ENCODE data around the gene PER1. TPM values are rescaled to one million over a fixed set of nuclear protein-coding genes. Genes with fewer than 3 reads are reported as not detected.

Gene PER1
- total RNA-seq, 1 donor from 2014 or later, result 40.8 TPM

DNA sequence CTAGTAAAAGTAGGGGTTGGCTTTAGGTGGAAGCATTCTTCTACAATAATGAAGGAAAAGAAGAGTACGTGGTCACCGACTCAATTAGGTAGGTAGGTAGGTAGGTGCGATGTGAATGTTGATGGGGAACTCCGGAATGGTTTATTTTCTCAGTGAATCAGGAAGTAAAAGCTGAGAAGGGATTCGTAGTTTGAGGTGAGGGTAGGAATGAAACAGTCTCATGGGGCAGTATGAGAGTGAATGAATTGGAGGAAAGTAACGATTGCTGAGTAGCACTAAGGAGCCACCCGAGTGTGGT lies 13.9 kb downstream of the PER1 start:
- peaks cover 10% of the 10 kb centered on the region for H3K27me3 Mint-ChIP-seq
- H3K36me3 Mint-ChIP-seq (ENCODE audit: insufficient read depth), result peaks cover 8% of the 10 kb centered on the region
- DNase-seq (ENCODE audit: low spot score, unreplicated experiment), result no peak
- H3K4me3 Mint-ChIP-seq (ENCODE audit: low read depth), result no peak overlapping the region
- TF ChIP-seq, protein P1, sequence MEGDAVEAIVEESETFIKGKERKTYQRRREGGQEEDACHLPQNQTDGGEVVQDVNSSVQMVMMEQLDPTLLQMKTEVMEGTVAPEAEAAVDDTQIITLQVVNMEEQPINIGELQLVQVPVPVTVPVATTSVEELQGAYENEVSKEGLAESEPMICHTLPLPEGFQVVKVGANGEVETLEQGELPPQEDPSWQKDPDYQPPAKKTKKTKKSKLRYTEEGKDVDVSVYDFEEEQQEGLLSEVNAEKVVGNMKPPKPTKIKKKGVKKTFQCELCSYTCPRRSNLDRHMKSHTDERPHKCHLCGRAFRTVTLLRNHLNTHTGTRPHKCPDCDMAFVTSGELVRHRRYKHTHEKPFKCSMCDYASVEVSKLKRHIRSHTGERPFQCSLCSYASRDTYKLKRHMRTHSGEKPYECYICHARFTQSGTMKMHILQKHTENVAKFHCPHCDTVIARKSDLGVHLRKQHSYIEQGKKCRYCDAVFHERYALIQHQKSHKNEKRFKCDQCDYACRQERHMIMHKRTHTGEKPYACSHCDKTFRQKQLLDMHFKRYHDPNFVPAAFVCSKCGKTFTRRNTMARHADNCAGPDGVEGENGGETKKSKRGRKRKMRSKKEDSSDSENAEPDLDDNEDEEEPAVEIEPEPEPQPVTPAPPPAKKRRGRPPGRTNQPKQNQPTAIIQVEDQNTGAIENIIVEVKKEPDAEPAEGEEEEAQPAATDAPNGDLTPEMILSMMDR (IDR thresholded peaks at IDR 0.05; ENCODE audit: unreplicated experiment), result no peak
- H3K9me3 Mint-ChIP-seq (ENCODE audit: low read depth), result no peaks in the 10 kb centered on the region
- H3K27ac Mint-ChIP-seq, result no peak overlapping the region
- no peaks in the 10 kb centered on the region for H3K4me1 Mint-ChIP-seq (ENCODE audit: low read depth)

DNA sequence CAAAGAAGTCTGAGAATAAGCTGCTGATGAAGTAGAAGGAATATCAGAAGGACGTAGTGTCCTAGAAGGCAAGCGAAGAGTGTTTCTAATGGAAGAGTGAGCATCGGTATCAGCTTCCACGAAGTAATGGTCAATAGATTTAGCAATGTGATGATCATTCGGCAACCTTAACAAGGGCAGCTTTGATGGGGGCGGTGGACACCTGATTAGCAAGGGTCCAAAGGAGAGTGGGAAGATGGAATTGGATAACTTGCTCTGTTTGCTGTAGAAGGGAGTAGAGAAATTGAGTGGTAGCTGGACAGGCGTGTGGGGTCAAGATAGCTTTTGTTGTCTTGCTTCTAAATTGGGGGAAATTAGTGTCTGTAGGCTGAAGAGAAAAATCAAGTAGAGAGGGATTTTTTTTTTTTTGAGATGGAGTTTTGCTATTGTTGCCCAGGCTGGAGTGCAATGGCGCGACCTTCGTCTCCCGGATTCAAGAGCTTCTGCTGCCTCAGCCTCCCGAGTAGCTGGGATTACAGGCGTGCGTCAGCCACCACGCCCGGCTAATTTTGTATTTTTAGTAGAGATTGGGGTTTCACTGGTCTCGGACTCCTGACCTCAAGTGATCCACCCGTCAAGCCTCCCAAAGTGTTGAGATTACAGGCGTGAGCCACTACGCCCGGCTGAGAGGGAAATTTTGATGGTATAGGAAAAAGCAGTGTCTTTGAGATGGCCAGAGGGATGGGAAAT lies 14.4 kb downstream of the PER1 start:
- TF ChIP-seq, protein P1 (IDR thresholded peaks at IDR 0.05; ENCODE audit: unreplicated experiment), result no peak
- no peaks in the 10 kb centered on the region for H3K9me3 Mint-ChIP-seq (ENCODE audit: low read depth)
- H3K27ac Mint-ChIP-seq, result no peak overlapping the region
- DNase-seq (ENCODE audit: low spot score, unreplicated experiment), result no peak
- H3K4me1 Mint-ChIP-seq (ENCODE audit: low read depth), result no peaks in the 10 kb centered on the region
- H3K4me3 Mint-ChIP-seq (ENCODE audit: low read depth), result no peak overlapping the region
- peaks cover 10% of the 10 kb centered on the region for H3K27me3 Mint-ChIP-seq
- peaks cover 8% of the 10 kb centered on the region for H3K36me3 Mint-ChIP-seq (ENCODE audit: insufficient read depth)

DNA sequence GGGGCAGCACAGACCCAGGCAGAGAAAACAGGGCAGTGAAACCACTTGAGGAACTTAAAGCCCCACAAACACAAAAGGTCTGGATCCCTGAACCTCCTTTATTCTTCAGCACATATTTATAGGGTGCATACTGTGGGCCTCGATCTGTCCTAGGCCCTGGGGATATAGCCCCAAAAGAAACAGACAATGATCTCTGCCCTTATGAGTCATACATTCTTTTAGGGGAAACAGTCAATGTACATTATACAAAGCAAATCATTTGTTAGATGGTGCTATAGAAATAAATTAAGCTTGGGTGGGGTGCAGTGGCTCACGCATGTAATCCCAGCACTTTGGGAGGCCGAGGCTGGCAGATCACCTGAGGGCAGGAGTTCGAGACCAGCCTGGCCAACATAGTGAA lies 18.3 kb downstream of the PER1 start:
- Mint-ChIP-seq H3K4me3 (ENCODE audit: low read depth) (no peak overlapping the region), H3K27ac (no peak overlapping the region)

DNA sequence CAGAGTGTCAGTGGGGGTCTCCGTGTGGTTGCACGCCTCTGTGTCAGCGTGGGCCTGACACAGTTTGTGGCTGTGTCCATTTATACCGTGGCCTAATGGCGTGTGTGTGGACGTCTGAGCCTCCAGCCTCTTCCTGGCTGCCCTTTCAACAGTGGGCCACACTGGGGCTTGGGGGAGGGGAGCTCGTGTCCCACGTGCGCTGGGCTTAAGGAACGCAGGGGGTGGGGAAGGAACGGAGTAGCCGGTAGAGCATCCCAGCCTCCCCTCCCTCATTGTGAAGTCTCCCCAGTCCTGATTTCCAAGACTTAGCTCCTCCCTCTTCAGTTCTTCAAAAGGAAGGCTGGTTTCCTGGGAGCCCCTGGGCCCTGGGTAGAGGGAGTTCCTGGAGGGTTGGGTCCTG lies 18.8 kb downstream of the PER1 start:
- H3K27me3 Mint-ChIP-seq, result peaks cover 34% of the 10 kb centered on the region
- H3K27ac Mint-ChIP-seq, result no peak overlapping the region
- DNase-seq (ENCODE audit: low spot score, unreplicated experiment), result no peak
- TF ChIP-seq, protein P1 (IDR thresholded peaks at IDR 0.05; ENCODE audit: unreplicated experiment), result no peak
- H3K4me1 Mint-ChIP-seq (ENCODE audit: low read depth), result no peaks in the 10 kb centered on the region
- no peaks in the 10 kb centered on the region for H3K9me3 Mint-ChIP-seq (ENCODE audit: low read depth)
- H3K4me3 Mint-ChIP-seq (ENCODE audit: low read depth), result no peak overlapping the region
- no peaks in the 10 kb centered on the region for H3K36me3 Mint-ChIP-seq (ENCODE audit: insufficient read depth)

More for the DNA sequence above, 18.3 kb downstream of the PER1 start:
- no peaks in the 10 kb centered on the region for H3K36me3 Mint-ChIP-seq (ENCODE audit: insufficient read depth)
- no peaks in the 10 kb centered on the region for H3K9me3 Mint-ChIP-seq (ENCODE audit: low read depth)
- TF ChIP-seq, protein P1 (IDR thresholded peaks at IDR 0.05; ENCODE audit: unreplicated experiment), result no peak
- peaks cover 31% of the 10 kb centered on the region for H3K27me3 Mint-ChIP-seq
- H3K4me1 Mint-ChIP-seq (ENCODE audit: low read depth), result no peaks in the 10 kb centered on the region
- DNase-seq (ENCODE audit: low spot score, unreplicated experiment), result no peak

DNA sequence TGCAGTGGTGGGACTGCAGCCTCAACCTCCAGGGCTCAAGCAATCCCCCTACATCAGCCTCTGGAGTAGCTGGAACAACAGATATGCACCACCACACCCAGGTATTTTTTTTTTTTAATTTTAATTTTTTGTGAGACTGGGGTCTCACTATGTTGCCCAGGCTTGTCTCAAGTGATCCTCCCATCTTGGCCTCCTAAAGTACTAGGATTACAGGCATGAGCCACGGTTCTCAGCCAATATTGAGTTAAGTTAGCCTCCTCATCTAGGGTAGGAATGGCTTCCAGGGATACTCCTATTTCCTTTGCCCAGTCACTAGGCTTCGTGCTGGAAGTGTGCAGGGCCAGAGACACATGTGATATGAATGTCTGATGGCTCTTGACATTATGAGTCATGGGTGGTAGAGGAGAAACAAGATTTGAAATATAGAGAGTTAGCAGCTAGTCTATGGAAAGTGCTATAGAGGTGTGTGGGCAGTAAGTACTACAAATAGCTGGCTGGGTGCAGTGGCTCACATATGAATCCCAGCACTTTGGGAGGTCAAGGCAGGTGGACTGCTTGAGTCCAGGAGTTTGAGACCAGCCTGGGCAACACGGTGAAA lies 20.3 kb downstream of the PER1 start:
- H3K4me1 Mint-ChIP-seq (ENCODE audit: low read depth), result peaks cover 4% of the 10 kb centered on the region
- no peak overlapping the region for H3K4me3 Mint-ChIP-seq (ENCODE audit: low read depth)

More for the DNA sequence above, 20.3 kb downstream of the PER1 start:
- H3K27ac Mint-ChIP-seq, result no peak overlapping the region
- no peak for DNase-seq (ENCODE audit: low spot score, unreplicated experiment)
- no peaks in the 10 kb centered on the region for H3K9me3 Mint-ChIP-seq (ENCODE audit: low read depth)
- H3K27me3 Mint-ChIP-seq, result peaks cover 43% of the 10 kb centered on the region
- TF ChIP-seq, protein P1 (IDR thresholded peaks at IDR 0.05; ENCODE audit: unreplicated experiment), result no peak
- no peaks in the 10 kb centered on the region for H3K36me3 Mint-ChIP-seq (ENCODE audit: insufficient read depth)

Measured in progenitor cell of endocrine pancreas (in vitro differentiated cells).